GM19238 (cell line): ENCODE measurements around the gene PRPH.
"Not testable (repeated sequence)": the region's sequence is repeated elsewhere in the genome, so short reads cannot be mapped to it uniquely, and the experiment has no call there.

Experiments used
- DNase-seq: peaks from one replicate; pipeline ENCODE4 v3.0.0; 2011; ENCODE audit warnings: low spot score; ENCODE audit not compliant: insufficient read length

The PRPH gene

GRCh38 chr12:49298160-49298559 is 3.2 kb downstream of the PRPH start:
- no peak for DNase-seq

GRCh38 chr12:49301760-49302159 is 6.8 kb downstream of the PRPH start:
- DNase-seq, result no peak

DNA sequence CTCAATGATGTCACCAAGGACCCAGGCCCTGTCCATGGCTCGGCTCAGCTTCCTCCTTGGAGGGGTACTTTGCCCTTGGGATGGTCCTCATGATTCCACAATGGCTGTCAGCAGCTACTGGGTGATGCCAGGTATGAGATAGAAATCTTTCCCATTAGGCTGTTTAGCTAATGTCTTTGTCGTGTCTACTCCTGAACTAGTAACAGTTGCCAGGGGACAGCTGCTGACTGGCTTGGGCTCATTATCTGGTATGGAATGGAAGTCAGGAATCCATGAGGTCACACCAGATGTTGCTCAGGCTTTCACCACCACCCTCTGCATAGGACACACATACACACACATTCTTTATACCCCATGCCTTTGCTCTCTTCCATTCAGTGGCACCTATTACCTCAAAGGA is 9.2 kb downstream of the PRPH start:
- DNase-seq, result no peak

DNA sequence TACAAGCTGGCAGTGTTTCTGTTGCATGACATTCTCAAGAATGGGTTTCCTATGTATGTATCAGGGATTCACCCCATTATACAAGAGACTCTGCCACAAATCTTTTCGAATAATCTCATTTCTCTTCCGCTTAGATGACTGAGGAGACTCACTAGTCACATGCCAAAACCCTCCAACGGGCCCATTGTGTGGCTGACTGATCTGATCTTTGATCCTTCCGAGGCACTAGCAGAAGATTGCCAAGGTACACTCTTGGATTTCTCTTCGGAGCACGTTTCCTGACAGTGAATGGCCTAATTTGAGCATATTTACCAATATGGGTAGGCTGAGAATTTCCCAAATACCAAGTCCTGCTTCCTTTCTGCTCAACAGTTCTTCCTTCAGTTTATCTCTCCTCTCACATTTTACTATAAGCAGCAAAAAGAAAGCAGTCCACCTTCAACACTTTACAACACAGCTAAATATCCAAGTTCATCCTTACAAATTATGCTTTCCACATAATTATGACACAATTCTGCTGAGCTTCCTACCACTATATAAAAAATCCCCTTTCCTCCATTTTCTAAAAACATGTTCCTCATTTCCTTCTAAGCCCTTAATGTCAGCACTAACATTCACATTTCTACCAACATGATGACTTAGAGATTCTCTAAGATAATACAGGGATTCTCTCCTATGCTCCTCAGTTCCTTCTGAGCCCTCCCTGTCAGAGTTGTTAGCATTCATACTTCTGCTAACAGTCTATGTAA is 11.0 kb downstream of the PRPH start:
- DNase-seq, result no peak

DNA sequence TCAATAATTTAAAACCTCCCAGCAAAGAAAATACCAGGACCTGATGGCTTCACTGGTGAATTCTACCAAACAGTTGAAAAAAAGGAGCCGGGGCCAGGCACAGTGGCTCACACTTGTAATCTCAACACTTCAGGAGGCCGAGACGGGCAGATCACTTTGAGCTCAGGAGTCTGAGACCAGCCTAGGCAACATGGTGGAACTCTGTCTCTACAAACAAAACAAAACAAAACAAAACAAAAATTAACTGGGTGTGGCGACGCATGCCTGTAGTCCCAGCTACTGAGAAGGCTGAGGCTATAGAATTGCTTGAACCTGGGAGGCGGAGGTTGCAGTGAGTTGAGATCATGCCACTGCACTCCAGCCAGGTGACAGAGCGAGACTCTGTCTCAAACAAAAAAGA is 14.4 kb downstream of the PRPH start:
- no peak for DNase-seq

DNA sequence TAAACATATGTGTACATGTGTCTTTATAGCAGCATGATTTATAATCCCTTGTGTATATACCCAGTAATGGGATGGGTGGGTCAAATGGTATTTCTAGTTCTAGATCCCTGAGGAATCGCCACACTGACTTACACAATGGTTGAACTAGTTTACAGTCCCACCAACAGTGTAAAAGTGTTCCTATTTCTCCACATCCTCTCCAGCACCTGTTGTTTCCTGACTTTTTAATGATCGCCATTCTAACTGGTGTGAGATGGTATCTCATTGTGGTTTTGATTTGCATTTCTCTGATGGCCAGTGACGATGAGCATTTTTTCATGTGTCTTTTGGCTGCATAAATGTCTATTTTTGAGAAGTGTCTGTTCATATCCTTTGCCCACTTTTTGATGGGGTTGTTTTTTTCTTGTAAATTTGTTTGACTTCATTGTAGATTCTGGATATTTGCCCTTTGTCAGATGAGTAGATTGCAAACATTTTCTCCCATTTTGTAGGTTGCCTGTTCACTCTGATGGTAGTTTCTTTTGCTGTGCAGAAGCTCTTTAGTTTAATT is 15.6 kb downstream of the PRPH start:
- not testable (repeated sequence) for DNase-seq

DNA sequence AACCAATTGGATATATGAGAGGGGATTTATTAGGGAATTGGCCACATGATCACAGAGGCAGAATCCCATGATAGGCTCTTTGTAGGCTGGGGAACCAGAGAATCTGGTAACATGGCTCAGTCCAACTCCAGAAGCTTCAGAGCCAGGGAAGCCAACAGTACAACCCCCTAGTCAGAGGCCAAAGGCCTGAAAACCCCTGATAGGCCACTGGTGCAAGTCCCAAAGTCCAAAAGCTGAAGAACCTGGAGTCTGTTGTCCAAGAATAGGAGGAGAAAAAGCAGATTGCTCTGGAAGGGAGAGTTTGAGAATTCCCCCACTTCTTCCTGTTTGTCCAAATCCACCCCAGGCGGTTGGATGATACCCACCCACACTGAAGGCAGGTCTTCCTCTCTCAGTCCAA is 19.9 kb downstream of the PRPH start:
- DNase-seq, result no peak

DNA sequence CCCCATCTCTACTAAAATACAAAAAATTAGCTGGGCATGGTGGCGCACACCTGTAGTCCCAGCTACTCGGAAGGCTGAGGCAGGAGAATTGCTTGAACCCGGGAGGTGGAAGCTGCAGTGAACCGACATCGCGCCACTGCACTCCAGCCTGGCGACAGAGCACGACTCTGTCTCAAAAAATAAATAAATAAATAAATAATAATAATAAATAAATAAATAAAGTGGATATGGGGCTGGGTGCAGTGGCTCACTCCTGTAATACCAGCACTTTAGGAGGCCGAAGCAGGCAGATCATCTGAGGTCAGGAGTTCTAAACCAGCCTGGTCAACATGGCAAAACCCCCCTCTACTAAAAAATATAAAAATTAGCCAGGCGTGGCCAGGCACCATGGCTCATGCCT is 22.2 kb downstream of the PRPH start:
- not testable (repeated sequence) for DNase-seq

GRCh38 chr12:49320411-49321103 is 25.6 kb downstream of the PRPH start:
- not testable (repeated sequence) for DNase-seq

GRCh38 chr12:49322367-49322707 is 27.4 kb downstream of the PRPH start:
- DNase-seq, result no peak

DNA sequence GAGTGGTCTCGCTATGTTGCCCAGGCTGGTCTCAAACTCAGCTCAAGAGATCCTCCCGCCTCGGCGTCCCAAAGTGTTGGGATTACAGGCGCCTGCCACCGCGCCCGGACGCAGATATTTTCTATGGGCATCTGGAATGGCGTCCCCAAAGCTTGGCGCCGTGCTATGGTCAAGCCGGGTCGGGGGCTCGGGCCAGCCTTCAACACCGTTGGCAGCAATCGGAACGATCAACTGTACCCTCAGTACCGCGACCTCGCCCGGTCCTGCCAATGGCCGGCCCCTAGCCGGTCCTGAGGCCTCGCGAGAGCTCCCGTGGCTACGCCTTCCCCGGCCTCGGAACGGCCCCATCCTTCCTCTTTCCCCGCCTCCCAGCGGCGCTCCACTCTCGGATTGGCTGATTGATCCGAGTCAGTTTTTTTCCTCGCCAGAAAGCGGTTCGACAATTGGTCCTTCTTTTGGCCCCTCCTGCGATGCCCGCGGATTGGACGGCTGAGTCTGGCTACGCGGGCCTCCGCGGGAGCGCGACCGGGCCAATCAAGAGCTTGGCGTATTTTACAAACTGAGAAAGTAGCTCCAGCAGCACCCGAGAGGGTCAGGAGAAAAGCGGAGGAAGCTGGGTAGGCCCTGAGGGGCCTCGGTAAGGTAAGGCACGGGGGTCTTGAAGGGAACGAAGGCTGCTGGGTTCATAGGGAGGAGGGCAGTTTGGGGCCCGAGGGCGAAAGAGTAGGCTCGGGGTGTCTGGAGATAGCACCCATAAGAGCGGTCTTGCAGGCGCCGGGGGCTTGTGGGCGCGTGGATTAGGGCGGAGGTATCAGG is 28.0 kb downstream of the PRPH start, which contains the start of gene TROAP:
Gene TROAP, plus strand, starts transcription at position 548 of the 816 bp plus-strand sequence. CDS start 354 bp downstream, outside the sequence.
- DNase-seq, result peak; percentile 99

DNA sequence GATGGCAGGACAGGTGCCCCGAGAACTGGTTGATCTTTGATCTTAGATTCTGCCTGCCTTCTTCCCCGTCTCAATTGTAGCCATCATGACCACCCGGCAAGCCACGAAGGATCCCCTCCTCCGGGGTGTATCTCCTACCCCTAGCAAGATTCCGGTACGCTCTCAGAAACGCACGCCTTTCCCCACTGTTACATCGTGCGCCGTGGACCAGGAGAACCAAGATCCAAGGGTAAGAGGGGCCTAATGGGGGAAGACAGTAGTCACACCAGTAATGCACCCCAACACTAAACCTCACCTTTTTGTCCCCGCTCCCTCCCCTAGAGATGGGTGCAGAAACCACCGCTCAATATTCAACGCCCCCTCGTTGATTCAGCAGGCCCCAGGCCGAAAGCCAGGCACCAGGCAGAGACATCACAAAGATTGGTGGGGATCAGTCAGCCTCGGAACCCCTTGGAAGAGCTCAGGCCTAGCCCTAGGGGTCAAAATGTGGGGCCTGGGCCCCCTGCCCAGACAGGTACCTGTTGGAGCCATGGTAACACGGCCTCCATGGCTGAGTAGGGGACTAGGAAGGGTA is 28.7 kb downstream of the PRPH start:
- no peak for DNase-seq

DNA sequence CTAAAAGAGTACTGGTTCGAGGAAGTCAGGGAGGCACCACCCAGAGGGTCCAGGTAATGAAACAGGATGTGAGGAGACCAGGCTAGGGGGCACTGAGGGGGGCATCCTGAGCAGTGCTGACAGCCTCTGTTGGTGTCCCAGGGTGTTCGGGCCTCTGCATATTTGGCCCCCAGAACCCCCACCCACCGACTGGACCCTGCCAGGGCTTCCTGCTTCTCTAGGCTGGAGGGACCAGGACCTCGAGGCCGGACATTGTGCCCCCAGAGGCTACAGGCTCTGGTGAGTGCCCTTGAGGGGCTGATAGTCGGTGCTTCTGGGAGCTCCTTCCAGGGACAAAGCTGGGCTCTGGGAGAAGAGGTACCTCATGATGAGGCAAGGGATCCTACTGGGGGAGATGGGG is 30.7 kb downstream of the PRPH start:
- DNase-seq, result no peak

DNA sequence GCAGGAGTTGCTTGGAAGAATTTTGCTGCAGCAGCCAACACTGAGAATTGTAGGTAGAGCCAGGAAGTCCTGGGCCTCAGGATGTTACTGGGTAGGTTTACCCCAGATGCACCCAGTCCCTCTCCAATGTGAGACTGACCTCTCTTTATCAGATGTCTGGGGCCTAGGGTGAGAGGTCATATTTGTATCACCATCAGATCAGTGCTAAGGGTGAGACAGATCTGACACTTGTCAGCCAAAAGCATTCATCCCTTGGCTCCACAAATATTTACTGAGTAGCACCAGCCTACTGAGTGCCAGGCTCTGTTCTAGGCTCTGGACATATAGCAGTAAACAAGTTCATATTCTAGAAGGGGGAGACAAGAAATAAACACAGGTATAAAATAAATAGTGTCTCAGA is 32.4 kb downstream of the PRPH start:
- DNase-seq, result no peak

DNA sequence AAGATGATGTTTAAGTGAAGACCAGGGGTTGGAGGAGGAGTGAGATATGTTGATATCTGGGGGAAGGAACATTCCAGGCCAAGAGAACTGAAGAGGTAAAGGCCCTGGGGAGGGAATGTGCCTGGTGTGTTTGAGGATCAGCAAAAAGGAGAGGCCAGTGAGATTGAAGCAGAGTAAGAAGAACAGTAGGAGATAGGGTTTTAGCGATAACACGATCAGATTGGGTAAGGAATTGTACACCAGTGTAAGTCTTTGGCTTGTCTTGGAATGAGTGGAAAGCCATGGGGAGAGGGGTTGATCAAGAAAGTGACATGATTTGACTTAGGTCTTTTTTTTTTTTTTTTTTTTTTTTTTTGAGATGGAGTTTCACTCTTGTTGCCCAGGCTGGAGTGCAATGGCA is 32.9 kb downstream of the PRPH start:
- no peak for DNase-seq

- DNase-seq, result no peak
Observed at GRCh38 chr12:49328816-49329215, 33.9 kb downstream of the PRPH start.

- no peak for DNase-seq
Observed at GRCh38 chr12:49330032-49330619, 35.2 kb downstream of the PRPH start.

- no peak for DNase-seq
Observed at GRCh38 chr12:49330631-49331379, 35.9 kb downstream of the PRPH start.

DNA sequence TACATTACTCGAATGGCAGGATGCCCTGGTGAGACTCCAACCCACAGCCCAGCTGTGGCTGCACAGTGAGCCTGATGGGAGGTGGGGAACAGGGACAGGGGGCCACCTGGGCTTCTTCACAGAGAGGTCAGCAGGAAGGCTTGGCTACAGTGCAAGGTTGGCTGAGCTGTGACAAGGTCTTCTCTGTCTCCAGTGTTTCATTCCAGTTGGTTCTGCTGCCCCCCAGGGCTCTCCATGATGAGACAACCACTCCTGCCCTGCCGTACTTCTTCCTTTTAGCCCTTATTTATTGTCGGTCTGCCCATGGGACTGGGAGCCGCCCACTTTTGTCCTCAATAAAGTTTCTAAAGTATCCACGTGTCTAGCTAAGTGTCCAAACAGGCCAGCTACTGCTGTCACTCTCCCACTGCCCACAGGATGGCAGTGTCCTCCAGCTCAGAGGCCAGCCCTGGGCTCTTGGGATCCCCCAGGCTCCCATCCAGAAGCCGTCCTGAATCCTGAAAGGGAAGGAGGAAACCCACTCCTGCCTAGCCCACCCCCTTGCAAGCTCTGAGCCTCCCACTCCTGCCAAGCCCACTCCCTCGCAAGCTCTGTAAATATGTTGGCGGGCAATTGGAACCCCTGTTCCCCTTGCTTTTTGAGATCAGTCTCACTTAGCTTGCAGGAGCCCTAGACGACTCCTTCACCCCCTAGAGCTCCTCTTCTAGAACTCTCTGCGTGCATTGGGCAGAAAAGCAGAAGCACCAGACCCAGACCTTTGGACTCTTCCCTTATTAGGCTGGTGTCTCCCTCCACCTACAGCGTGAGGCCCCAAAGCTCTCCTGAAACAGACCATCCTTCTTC is 36.7 kb downstream of the PRPH start:
- no peak for DNase-seq
